Panc1 (cell line): ENCODE data around the gene KCTD14. TPM values are rescaled to one million over a fixed set of nuclear protein-coding genes. Genes with fewer than 3 reads are reported as not detected.

Experiments used
- ATAC-seq: fragments of 200-7000 bp; cut with Tn5 transposase; 2 replicates; pipeline ENCODE4 v1.9.1; 2020; ENCODE audit warnings: mild to moderate bottlenecking, moderate library complexity
- BruUV-seq: library from RNA; stranded (reverse); fragments of 400-500 nt; replicated peaks from 2 replicates; lab custom pipeline; 2021; lab: Mats Ljungman, UMichigan
- CTCF ChIA-PET: fragments of 300-600 bp; sonication (Branson Sonifier 250); formaldehyde crosslinking; loops from one replicate; lab custom pipeline; 2022; ENCODE audit warnings: antibody characterized with exemption; lab: Charles Lee
- POLR2A ChIA-PET: fragments of 300-600 bp; sonication (Branson Sonifier 250); formaldehyde crosslinking; loops from one replicate; lab custom pipeline; 2022; ENCODE audit warnings: antibody characterized with exemption; lab: Charles Lee
- DNase-seq: peaks from one replicate; pipeline ENCODE4 v3.0.0-alpha.2; 2010; ENCODE audit warnings: low read depth, low spot score
- H3K27ac ChIP-seq: 2 replicates; pipeline ENCODE4 v1.5.1; 2011; ENCODE audit warnings: mild to moderate bottlenecking, low read length, inconsistent platforms
- H3K27me3 ChIP-seq: fragments of 200-500 bp; sonication (Bioruptor generic); 2 replicates; pipeline ENCODE4 v1.6.0; 2014; ENCODE audit warnings: low read length, inconsistent platforms; ENCODE audit not compliant: control insufficient read depth, insufficient read depth
- H3K36me3 ChIP-seq: fragments of 200-500 bp; sonication (Bioruptor generic); 2 replicates; pipeline ENCODE4 v1.5.1; 2014; ENCODE audit warnings: inconsistent platforms, mild to moderate bottlenecking, low read length, moderate library complexity; ENCODE audit not compliant: control insufficient read depth, insufficient read depth
- H3K4me1 ChIP-seq: 2 replicates; pipeline ENCODE4 v1.5.1; 2011; ENCODE audit warnings: inconsistent platforms, mild to moderate bottlenecking, low read length, moderate library complexity; ENCODE audit not compliant: control insufficient read depth, insufficient read depth
- H3K4me3 ChIP-seq, 2 experiments: 2 replicates each; pipeline ENCODE4 v1.5.1; 2011 to 2012; ENCODE audit warnings: low read depth in 2 of 2, low read length in 2 of 2, mild to moderate bottlenecking in 2 of 2, inconsistent platforms in 1 of 2, moderate library complexity in 1 of 2
- H3K9me3 ChIP-seq: fragments of 200-500 bp; sonication (Bioruptor generic); 2 replicates; pipeline ENCODE4 v1.5.1; 2014; ENCODE audit warnings: low read depth, mild to moderate bottlenecking, inconsistent platforms, low read length, moderate library complexity; ENCODE audit not compliant: control insufficient read depth, insufficient read depth
- CTCF ChIP-seq: fragments of 450-650 bp; IDR thresholded peaks from 2 replicates; pipeline ENCODE4 v1.5.1; 2017; ENCODE audit warnings: mild to moderate bottlenecking
- POLR2AphosphoS5 ChIP-seq: IDR thresholded peaks from 2 replicates; pipeline ENCODE4 v1.6.1; 2012; ENCODE audit warnings: mild to moderate bottlenecking, low read depth, low read length, moderate library complexity
- REST ChIP-seq, 2 experiments: IDR thresholded peaks; 2 replicates each; pipeline ENCODE4 v1.6.1; 2011 to 2012; ENCODE audit warnings: low read depth in 2 of 2, control low read depth in 1 of 2, low read length in 1 of 2, mild to moderate bottlenecking in 1 of 2, moderate library complexity in 1 of 2; ENCODE audit not compliant: insufficient read depth in 1 of 2
- SIN3A ChIP-seq: IDR thresholded peaks from 2 replicates; pipeline ENCODE4 v1.6.1; 2012; ENCODE audit warnings: low read depth, mild to moderate bottlenecking, low read length, moderate library complexity, borderline replicate concordance; ENCODE audit not compliant: insufficient read depth
- TCF7L2 ChIP-seq: IDR thresholded peaks from 2 replicates; pipeline ENCODE4 v1.6.1; 2011; ENCODE audit warnings: mild to moderate bottlenecking, low read depth, low read length, inconsistent platforms
- in situ Hi-C: cut with HindIII; loops from 2 replicates; pipeline ENCODE4 v1.10.0; 2016; ENCODE audit warnings: low sequenced_read_pairs, low pct_unique_long_range_greater_than_20kb
- intact Hi-C: fragments of 100-400 bp; cut with micrococcal nuclease; formaldehyde crosslinking; loops from one replicate; pipeline ENCODE4 v1.10.0; 2022; ENCODE audit not compliant: unreplicated experiment
- total RNA-seq: library from RNA; stranded (reverse); gene quantifications from one replicate; pipeline ENCODE4 v1.2.1, GENCODE V29; 2021; ENCODE audit not compliant: unreplicated experiment

KCTD14 gene
- total RNA-seq, 1 experiment from 2014 or later = 19.3 TPM

GRCh38 chr11:78071717-78072116 lies 48.6 kb upstream of the KCTD14 start:
- Histone ChIP-seq H3K36me3 (peaks cover 5% of the 10 kb centered on the region), H3K27me3 (no peaks in the 10 kb centered on the region), H3K4me3 (no peak overlapping the region), H3K27ac (no peak overlapping the region), H3K4me1 (peaks cover 11% of the 10 kb centered on the region; the same call in 1 of the 2 replicates), H3K9me3 (no peaks in the 10 kb centered on the region)
- POLR2A ChIA-PET = no interaction called here
- TF ChIP-seq POLR2AphosphoS5 (no peak), REST (IDR thresholded peaks at IDR 0.05; ENCODE audit: insufficient read depth in 1 of 2, low read depth in 2 of 2, low read length in 1 of 2) (no peak), CTCF (no peak), SIN3A (no peak), TCF7L2 (no peak)
- intact Hi-C loops (no loop called here), in situ Hi-C loops (no loop called here)
- CTCF ChIA-PET = no interaction called here
- no peak for DNase-seq
- no TSS peak for BruUV-seq
- ATAC-seq = no peak

GRCh38 chr11:78070621-78071020 lies 47.5 kb upstream of the KCTD14 start:
- no peak for DNase-seq
- POLR2A ChIA-PET = no interaction called here
- Histone ChIP-seq H3K4me1 (peaks cover 7% of the 10 kb centered on the region; the same call in 1 of the 2 replicates), H3K9me3 (no peaks in the 10 kb centered on the region), H3K27me3 (no peaks in the 10 kb centered on the region), H3K36me3 (peaks cover 5% of the 10 kb centered on the region), H3K4me3 (no peak overlapping the region), H3K27ac (no peak overlapping the region)
- CTCF ChIA-PET = no interaction called here
- intact Hi-C loops = no loop called here
- no peak; the same call in 1 of the 2 replicates for ATAC-seq
- BruUV-seq = no TSS peak
- TF ChIP-seq CTCF (no peak), REST (IDR thresholded peaks at IDR 0.05; ENCODE audit: insufficient read depth in 1 of 2, low read depth in 2 of 2, low read length in 1 of 2) (no peak), TCF7L2 (no peak), SIN3A (no peak), POLR2AphosphoS5 (no peak)
- in situ Hi-C loops = no loop called here
